H9 (cell line): ENCODE measurements around the gene ARFGEF3. TPM values are rescaled to one million over a fixed set of nuclear protein-coding genes. Genes with fewer than 3 reads are reported as not detected.

ENCODE experiments used
- DNase-seq: peaks from one replicate; pipeline ENCODE4 v3.0.0-alpha.2; 2017
- H2AFZ ChIP-seq: one replicate; pipeline ENCODE4 v1.6.1; 2013; ENCODE audit warnings: mild to moderate bottlenecking, low read length, control low read depth, moderate library complexity
- H2AK5ac ChIP-seq: 2 replicates; pipeline ENCODE4 v1.6.1; 2013; ENCODE audit warnings: low read length, control low read depth, mixed read lengths; ENCODE audit not compliant: insufficient read length
- H2BK120ac ChIP-seq: one replicate; pipeline ENCODE4 v1.6.1; 2013; ENCODE audit warnings: low read depth, mild to moderate bottlenecking, low read length, control low read depth, inconsistent platforms; ENCODE audit not compliant: poor library complexity, severe bottlenecking
- H2BK12ac ChIP-seq: 2 replicates; pipeline ENCODE4 v1.6.1; 2013; ENCODE audit warnings: low read length, control low read depth, mixed read lengths, low read depth; ENCODE audit not compliant: insufficient read length
- H2BK15ac ChIP-seq: 2 replicates; pipeline ENCODE4 v1.6.1; 2013; ENCODE audit warnings: low read depth, low read length, control low read depth
- H2BK20ac ChIP-seq: one replicate; pipeline ENCODE4 v1.6.1; 2013; ENCODE audit warnings: low read depth, mild to moderate bottlenecking, low read length, control low read depth, inconsistent platforms; ENCODE audit not compliant: poor library complexity, severe bottlenecking
- H2BK5ac ChIP-seq: 2 replicates; pipeline ENCODE4 v1.6.1; 2013; ENCODE audit warnings: low read length, control low read depth, mixed read lengths; ENCODE audit not compliant: insufficient read length
- H3K14ac ChIP-seq: 2 replicates; pipeline ENCODE4 v1.6.1; 2013; ENCODE audit warnings: low read length, control low read depth; ENCODE audit not compliant: insufficient read depth
- H3K18ac ChIP-seq: 2 replicates; pipeline ENCODE4 v1.6.1; 2013; ENCODE audit warnings: low read depth, mild to moderate bottlenecking, mixed read lengths, low read length, control low read depth; ENCODE audit not compliant: insufficient read length
- H3K23ac ChIP-seq: 2 replicates; pipeline ENCODE4 v1.6.1; 2013; ENCODE audit warnings: low read length, control low read depth, mixed read lengths, low read depth; ENCODE audit not compliant: insufficient read length
- H3K23me2 ChIP-seq: 2 replicates; pipeline ENCODE4 v1.6.1; 2013; ENCODE audit warnings: low read depth, mild to moderate bottlenecking, mixed read lengths, low read length, control low read depth; ENCODE audit not compliant: insufficient read length, poor library complexity, severe bottlenecking
- H3K27ac ChIP-seq: 2 replicates; pipeline ENCODE4 v1.5.1; 2013; ENCODE audit warnings: low read length, control low read depth, mixed read lengths, low read depth; ENCODE audit not compliant: insufficient read length
- H3K27me3 ChIP-seq: 2 replicates; pipeline ENCODE4 v1.6.1; 2013; ENCODE audit warnings: low read length, control low read depth, inconsistent platforms; ENCODE audit not compliant: insufficient read depth
- H3K4ac ChIP-seq: 2 replicates; pipeline ENCODE4 v1.6.1; 2013; ENCODE audit warnings: low read depth, mild to moderate bottlenecking, control low read depth, inconsistent platforms, low read length, moderate library complexity
- H3K4me1 ChIP-seq: 2 replicates; pipeline ENCODE4 v1.6.1; 2013; ENCODE audit warnings: low read length, control low read depth, inconsistent platforms; ENCODE audit not compliant: insufficient read depth
- H3K4me2 ChIP-seq: 2 replicates; pipeline ENCODE4 v1.6.1; 2013; ENCODE audit warnings: low read length, control low read depth, mixed read lengths; ENCODE audit not compliant: insufficient read length, insufficient read depth
- H3K56ac ChIP-seq: 2 replicates; pipeline ENCODE4 v1.6.1; 2013; ENCODE audit warnings: low read depth, mild to moderate bottlenecking, mixed read lengths, low read length, control low read depth; ENCODE audit not compliant: insufficient read length
- H3K79me1 ChIP-seq: 2 replicates; pipeline ENCODE4 v1.6.1; 2013; ENCODE audit warnings: low read depth, mild to moderate bottlenecking, moderate library complexity, low read length, control low read depth, inconsistent platforms; ENCODE audit not compliant: insufficient read depth, poor library complexity, severe bottlenecking
- H3K79me2 ChIP-seq: 2 replicates; pipeline ENCODE4 v1.6.1; 2013; ENCODE audit warnings: low read length, control low read depth, inconsistent platforms; ENCODE audit not compliant: insufficient read depth
- H3K9ac ChIP-seq: 2 replicates; pipeline ENCODE4 v1.6.1; 2013; ENCODE audit warnings: low read length, control low read depth, mixed read lengths; ENCODE audit not compliant: insufficient read length; ENCODE audit errors: extremely low read depth
- H3K9me3 ChIP-seq: one replicate; pipeline ENCODE4 v1.6.1; 2013; ENCODE audit warnings: low read depth, low read length, inconsistent platforms; ENCODE audit not compliant: control insufficient read depth
- H3T11ph ChIP-seq: one replicate; pipeline ENCODE4 v1.6.1; 2013; ENCODE audit warnings: mild to moderate bottlenecking, low read length, control low read depth, inconsistent platforms
- H4K20me1 ChIP-seq: one replicate; pipeline ENCODE4 v1.6.1; 2013; ENCODE audit not compliant: control insufficient read depth, insufficient read length, insufficient read depth
- H4K5ac ChIP-seq: 2 replicates; pipeline ENCODE4 v1.6.1; 2013; ENCODE audit warnings: low read depth, mild to moderate bottlenecking, mixed read lengths, low read length, control low read depth; ENCODE audit not compliant: insufficient read length
- H4K8ac ChIP-seq: replicated peaks from 2 replicates; pipeline ENCODE4 v1.6.1; 2013; ENCODE audit warnings: low read length, control low read depth, mixed read lengths, low read depth; ENCODE audit not compliant: insufficient read length
- H4K91ac ChIP-seq: 2 replicates; pipeline ENCODE4 v1.6.1; 2013; ENCODE audit warnings: low read depth, mild to moderate bottlenecking, moderate library complexity, mixed read lengths, low read length, control low read depth; ENCODE audit not compliant: insufficient read length
- H3K27ac Mint-ChIP-seq, 3 experiments: 2 replicates in 2 of 3; 3 replicates in 1 of 3; pipeline ENCODE4 v1.8.0; 2020 to 2021; ENCODE audit warnings: mixed read lengths in 3 of 3, mild to moderate bottlenecking in 1 of 3, moderate library complexity in 1 of 3
- H3K27me3 Mint-ChIP-seq: 2 replicates; pipeline ENCODE4 v1.8.0; 2021; ENCODE audit warnings: low read depth, mild to moderate bottlenecking, moderate library complexity, mixed read lengths
- H3K36me3 Mint-ChIP-seq, 3 experiments: 2 replicates in 2 of 3; 3 replicates in 1 of 3; pipeline ENCODE4 v1.8.0; 2020 to 2021; ENCODE audit warnings: low read depth in 3 of 3, mixed read lengths in 3 of 3; ENCODE audit not compliant: insufficient read depth in 1 of 3
- H3K4me1 Mint-ChIP-seq, 2 experiments: 2 replicates each; pipeline ENCODE4 v1.8.0; 2020; ENCODE audit warnings: mixed read lengths in 2 of 2
- H3K4me3 Mint-ChIP-seq, 2 experiments: 2 replicates in 1 of 2; 3 replicates in 1 of 2; pipeline ENCODE4 v1.8.0; 2020 to 2021; ENCODE audit warnings: mild to moderate bottlenecking in 2 of 2, mixed read lengths in 2 of 2, moderate library complexity in 1 of 2
- H3K9me3 Mint-ChIP-seq, 2 experiments: 2 replicates in 1 of 2; 3 replicates in 1 of 2; pipeline ENCODE4 v1.8.0; 2020; ENCODE audit warnings: mild to moderate bottlenecking in 2 of 2, mixed read lengths in 2 of 2, moderate library complexity in 1 of 2
- WGBS: extraction: QIAGEN DNeasy Blood & Tissue Kit; methylation state at CpG from one replicate; pipeline ENCODE4 v1.1.7; 2013; ENCODE audit warnings: missing lambda C conversion rate, low lambda C conversion rate, mixed read lengths; ENCODE audit not compliant: insufficient read length; ENCODE audit errors: extremely low coverage; 5-methylcytosine and 5-hydroxymethylcytosine counted together
- total RNA-seq: library from RNA; stranded (reverse); gene quantifications from 2 replicates; pipeline ENCODE4 v1.2.1, GENCODE V29; 2021
- TF ChIP-seq, protein P1 (sequence below): fragments of 200-600 bp; sonication (generic); conservative IDR thresholded peaks from 3 replicates; pipeline ENCODE4 v1.8.0; 2021; ENCODE audit warnings: antibody characterized with exemption, mild to moderate bottlenecking

The ARFGEF3 gene
- total RNA-seq, 1 experiment from 2014 or later = 13.7 TPM

GRCh38 chr6:138162111-138162954 is 594 bp downstream of the ARFGEF3 start:
- peak overlapping the region; percentile 20 for H3K9ac ChIP-seq

More at GRCh38 chr6:138162111-138162954, 594 bp downstream of the ARFGEF3 start:
- WGBS = no CpG with 5 or more reads among the region's 53 CpGs
- H3K23me2 ChIP-seq = peaks cover 14% of the 10 kb centered on the region
- no peak overlapping the region for H4K8ac ChIP-seq
- H3K27me3 Mint-ChIP-seq = peaks cover 26% of the 10 kb centered on the region
- no peak overlapping the region; the same call in 1 of the 2 replicates for H2BK15ac ChIP-seq
- H3K9me3 ChIP-seq = no peaks in the 10 kb centered on the region
- no peaks in the 10 kb centered on the region for H3K9me3 Mint-ChIP-seq
- no peaks in the 10 kb centered on the region; a peak in 2 of 7 replicates for H3K36me3 Mint-ChIP-seq
- no peak overlapping the region for H2BK20ac ChIP-seq
- TF ChIP-seq, protein P1, sequence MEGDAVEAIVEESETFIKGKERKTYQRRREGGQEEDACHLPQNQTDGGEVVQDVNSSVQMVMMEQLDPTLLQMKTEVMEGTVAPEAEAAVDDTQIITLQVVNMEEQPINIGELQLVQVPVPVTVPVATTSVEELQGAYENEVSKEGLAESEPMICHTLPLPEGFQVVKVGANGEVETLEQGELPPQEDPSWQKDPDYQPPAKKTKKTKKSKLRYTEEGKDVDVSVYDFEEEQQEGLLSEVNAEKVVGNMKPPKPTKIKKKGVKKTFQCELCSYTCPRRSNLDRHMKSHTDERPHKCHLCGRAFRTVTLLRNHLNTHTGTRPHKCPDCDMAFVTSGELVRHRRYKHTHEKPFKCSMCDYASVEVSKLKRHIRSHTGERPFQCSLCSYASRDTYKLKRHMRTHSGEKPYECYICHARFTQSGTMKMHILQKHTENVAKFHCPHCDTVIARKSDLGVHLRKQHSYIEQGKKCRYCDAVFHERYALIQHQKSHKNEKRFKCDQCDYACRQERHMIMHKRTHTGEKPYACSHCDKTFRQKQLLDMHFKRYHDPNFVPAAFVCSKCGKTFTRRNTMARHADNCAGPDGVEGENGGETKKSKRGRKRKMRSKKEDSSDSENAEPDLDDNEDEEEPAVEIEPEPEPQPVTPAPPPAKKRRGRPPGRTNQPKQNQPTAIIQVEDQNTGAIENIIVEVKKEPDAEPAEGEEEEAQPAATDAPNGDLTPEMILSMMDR = no peak
- 0 out of 2 replicates have a peak overlapping the region, but pooled peaks have one; percentile 6 for H3K14ac ChIP-seq
- H2BK120ac ChIP-seq = no peak overlapping the region
- no peak overlapping the region for H4K91ac ChIP-seq
- H3K23ac ChIP-seq = no peak overlapping the region
- DNase-seq = peak; percentile 40
- peaks cover 2% of the 10 kb centered on the region; the same call in 1 of the 2 replicates for H3K27me3 ChIP-seq
- H4K20me1 ChIP-seq = peaks cover 2% of the 10 kb centered on the region
- H3T11ph ChIP-seq = no peak overlapping the region
- H3K79me2 ChIP-seq = no peaks in the 10 kb centered on the region; the same call in 1 of the 2 replicates
- peaks cover 2% of the 10 kb centered on the region; the same call in 1 of the 2 replicates for H3K4me1 ChIP-seq
- H3K4me3 Mint-ChIP-seq = peak overlapping the region; percentile 68 to 88
- no peak overlapping the region for H3K56ac ChIP-seq
- no peak overlapping the region for H3K27ac ChIP-seq
- H2BK5ac ChIP-seq = no peak overlapping the region
- H3K27ac Mint-ChIP-seq = no peak overlapping the region
- H2AK5ac ChIP-seq = no peak overlapping the region
- no peak overlapping the region for H4K5ac ChIP-seq
- H3K4ac ChIP-seq = no peak overlapping the region
- no peak overlapping the region for H2BK12ac ChIP-seq
- H3K79me1 ChIP-seq = no peaks in the 10 kb centered on the region
- peaks cover 28 to 31% of the 10 kb centered on the region in 2 experiments for H3K4me1 Mint-ChIP-seq
- no peak overlapping the region for H3K18ac ChIP-seq
- no peak overlapping the region for H2AFZ ChIP-seq
- peak overlapping the region; percentile 92 for H3K4me2 ChIP-seq
